Measurements from ENCODE around the gene ACOX1.

GRCh38 chr17:76008630-76009425, 29.9 kb upstream of the ACOX1 start:
- TF ChIP-seq GATA2 (IDR thresholded peaks at IDR 0.05; ENCODE audit: low read depth, low read length) (no peak), GATA3 (IDR thresholded peaks at IDR 0.05; ENCODE audit: low read depth, low read length) (no peak)
